T47D (cell line): Measurements from ENCODE around the gene CAVIN2.

ENCODE experiments used
- DNase-seq, 2 experiments: peaks; one replicate each; pipeline versions ENCODE4 v3.0.0 to v3.0.0-alpha.2; 2011 to 2012; ENCODE audit warnings: low read depth in 1 of 2, low spot score in 1 of 2
- JUND ChIP-seq: IDR thresholded peaks from 2 replicates; pipeline ENCODE4 v1.6.1; 2012; ENCODE audit warnings: low read depth
- in situ Hi-C: cut with HindIII; loops from 2 replicates; pipeline ENCODE4 v1.10.0; 2016; ENCODE audit warnings: low sequenced_read_pairs, low pct_unique_long_range_greater_than_20kb

Gene CAVIN2

DNA sequence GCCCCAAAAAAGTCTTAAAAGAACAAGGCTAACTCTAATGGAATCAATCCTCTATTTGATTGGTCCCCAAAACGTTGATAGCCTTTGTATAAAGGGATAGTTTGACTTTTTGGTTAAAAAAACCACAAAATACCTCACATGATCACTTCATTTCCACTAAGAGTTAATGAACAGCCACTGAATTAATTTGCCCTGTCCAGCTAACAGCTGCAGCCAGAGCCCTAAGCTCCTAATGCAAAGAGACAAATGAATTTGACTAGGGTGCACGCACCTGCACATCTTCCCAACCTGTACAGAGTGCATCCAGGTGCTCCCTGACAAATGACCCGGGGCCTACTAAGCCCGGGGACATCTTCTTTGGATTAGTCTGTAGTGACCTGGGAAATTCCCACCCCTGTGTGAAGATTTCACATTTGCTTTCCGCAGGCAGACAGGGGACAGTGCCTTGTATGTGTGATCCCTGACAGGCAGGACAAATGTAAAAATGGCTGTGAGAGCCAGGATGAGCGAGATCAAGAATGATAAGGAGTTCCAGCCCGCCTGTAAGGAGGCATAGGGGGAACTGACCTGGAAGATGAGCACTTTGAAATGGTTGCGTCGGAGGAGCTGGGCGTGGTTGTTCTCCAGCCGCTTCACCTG, 893 bp downstream of the CAVIN2 start:
- in situ Hi-C loops = no loop called here
- DNase-seq = no peak
- no peak for TF ChIP-seq JUND

DNA sequence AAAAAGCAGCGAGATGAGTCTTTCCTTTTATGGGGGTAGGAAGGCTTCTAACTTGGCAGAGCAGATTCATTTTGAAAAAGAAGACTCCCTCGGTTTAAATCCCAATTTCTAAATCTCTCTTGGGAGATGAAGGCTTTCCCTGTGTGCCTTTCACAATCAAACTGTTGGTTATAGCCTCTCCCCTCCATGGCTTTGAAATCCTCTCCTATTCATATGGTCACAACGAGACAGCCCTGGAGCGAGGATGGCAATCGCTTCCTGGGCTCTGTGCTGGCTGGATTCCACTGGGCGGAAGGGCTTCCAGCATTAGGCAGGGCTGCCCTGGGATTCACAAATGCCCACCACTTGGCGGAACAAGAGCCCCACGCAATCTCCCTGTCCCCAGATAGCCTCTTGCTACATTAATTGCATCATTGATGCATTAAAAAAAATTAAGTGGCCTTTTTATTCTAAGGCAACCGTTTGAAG, 1.6 kb downstream of the CAVIN2 start:
- no peak for DNase-seq
- TF ChIP-seq JUND = no peak
- in situ Hi-C loops = no loop called here

DNA sequence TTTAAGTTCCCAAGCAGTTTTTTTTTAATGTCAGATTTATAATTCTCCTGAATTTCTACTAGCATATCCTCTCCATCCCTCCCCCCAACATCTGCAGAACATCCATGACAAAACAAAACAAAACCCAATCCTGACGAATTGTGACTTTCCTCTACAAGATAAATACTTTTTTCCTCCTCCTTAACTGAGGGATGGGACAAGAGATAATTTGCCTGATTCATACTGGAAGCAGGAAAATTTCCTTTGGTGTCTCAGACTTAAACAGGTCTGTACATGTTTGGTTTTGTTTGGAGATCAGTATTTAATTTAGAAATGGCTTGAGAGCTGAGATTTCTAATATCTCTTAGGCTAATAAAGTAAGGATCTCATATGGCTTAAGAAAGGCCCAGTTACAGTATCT, 2.2 kb downstream of the CAVIN2 start:
- in situ Hi-C loops = no loop called here
- TF ChIP-seq JUND = no peak

DNA sequence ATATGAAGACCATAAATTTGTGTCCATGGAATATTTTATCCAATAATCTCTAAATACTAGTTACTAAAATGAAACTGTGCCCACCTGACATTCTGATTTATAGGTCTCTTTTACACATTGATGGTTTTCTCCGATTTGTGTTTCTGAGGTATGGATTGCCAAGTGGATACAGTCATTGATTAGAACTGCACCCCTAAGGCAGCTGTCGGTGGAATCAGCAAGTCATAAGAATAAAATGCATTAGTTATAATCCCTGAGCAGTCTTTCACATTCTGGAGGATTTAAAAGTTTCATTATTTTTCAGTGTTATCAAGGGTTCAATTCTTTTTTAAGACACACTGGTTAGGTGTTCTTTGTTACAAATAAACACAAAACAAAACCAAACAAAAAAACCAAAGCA, 6.0 kb downstream of the CAVIN2 start:
- in situ Hi-C loops = no loop called here
- DNase-seq = no peak
- no peak for TF ChIP-seq JUND

More for the DNA sequence above, 2.2 kb downstream of the CAVIN2 start:
- no peak for DNase-seq

DNA sequence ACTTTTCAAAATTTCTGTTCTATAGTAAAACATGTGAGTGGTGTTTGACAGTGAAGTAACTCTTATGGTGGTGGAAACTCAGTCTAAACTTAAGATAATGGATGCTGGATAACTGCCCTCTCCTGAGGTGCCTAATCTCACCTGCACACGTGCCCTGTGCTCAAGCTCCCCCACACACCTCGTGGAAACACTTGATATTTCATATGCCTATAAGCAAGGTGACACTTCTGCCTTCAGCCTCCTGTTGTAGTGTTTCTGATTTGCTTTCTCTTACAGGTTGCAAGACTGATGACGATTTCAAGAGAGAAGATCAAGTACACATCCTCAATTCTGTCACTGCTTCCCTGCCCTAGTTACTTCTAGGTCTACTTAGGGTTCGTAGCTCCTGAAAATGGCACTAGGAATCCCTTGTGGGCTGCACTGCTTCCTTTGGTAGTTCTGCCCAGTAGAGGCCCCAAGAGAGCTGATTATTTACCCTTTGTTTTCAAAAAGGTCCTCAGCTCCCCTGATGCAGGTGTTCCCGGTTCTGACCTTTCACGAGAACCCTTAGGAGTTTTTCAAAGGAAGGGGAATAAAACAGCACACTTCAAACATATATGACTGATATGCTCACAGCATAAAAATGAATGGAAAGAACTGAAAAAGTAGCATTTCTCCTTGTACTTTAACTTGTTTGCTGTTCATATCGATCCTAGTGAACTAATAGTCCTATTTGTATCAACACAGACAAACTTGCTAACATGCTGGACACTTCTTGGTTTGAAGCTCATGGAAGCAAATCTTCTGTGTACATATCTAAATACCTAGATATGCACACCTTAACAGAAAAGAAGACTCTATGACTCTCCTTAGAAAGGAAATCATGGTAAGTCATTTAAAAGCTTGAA, 6.7 kb downstream of the CAVIN2 start:
- TF ChIP-seq JUND = no peak
- in situ Hi-C loops = no loop called here
- peak in 1 of 2 experiments; percentile 13 for DNase-seq

DNA sequence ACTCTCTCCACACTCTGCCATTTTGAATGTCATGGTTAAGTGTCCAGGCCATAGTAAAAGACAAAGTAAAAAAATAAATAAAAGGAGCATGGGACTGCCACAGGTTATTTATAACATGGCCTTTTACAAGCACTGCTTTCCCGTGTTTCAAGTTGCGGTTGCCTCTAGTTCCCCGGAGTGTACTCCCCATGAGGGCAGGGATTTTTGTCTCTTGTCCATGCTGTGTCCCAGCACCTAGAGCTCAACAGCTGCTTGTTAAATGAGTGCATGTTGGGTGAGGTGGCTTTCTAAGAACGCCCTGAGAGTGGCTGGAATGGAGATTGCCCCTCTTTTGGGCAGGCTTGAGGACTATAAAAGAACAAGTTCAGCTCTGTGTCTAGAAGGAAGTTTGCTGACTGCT, 8.4 kb downstream of the CAVIN2 start:
- in situ Hi-C loops = no loop called here
- DNase-seq = no peak
- no peak for TF ChIP-seq JUND

DNA sequence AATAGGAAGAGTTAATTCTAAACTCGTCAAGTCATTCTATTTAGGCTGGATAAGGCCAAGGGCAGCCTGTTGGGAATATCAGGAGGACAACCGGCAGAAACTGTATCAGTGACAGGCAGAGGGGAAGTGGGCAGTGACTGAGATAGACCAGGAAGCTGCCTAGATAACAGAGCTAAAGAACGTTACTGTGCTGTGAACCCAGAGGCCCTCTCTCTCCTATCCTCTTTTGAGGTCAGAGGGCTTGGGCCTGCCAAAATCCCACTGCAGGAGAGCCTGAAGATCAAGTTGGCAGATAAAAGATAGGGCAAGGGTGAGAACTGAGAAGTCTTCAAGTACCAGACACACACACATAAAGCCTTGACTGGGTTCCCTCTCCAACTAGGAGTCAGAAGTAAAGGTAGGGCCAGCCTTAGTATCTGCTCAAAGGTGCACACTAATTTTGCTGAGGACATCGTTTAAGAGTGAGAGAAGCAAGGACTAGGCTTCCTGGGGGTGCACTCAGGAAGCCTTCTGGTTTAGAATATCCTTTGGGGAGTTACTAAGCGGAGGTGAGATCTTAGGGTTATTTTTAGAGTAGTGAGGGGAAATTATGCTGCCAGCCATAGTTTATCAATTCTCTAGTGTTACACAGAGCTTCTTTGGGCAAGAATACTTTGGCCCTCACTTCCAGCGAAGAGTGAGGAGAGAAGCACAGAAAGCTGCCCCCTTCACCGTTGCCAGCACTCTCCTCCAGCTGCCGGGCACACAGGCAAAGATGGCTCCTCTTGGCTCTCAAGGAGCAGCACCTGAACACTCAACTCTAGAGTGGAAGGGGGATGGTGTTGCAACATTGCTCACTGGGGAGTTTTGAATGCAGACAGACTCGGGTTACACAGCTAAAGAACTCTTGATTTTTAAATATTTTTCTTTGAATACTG, 9.8 kb downstream of the CAVIN2 start:
- in situ Hi-C loops = no loop called here
- no peak for DNase-seq
- no peak for TF ChIP-seq JUND

DNA sequence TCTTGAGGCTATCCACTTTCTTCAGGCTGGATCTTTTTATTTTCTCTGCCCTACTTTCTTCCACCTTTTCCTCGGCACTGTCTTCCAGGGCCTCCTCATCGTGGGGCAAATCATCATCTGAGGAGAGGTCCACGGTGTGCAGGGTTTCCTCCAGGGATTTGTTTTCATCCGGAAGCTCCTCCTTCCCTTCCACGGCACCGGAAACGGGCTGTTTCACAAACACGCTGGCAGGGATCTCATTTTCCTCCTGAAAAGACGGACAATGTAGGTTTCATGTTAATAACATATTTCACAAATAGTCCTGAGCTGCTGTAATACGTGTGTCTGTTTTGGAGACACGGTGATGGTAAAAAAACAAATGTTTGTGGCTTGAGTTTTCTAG, 10.4 kb downstream of the CAVIN2 start:
- no peak for TF ChIP-seq JUND
- in situ Hi-C loops = no loop called here
- DNase-seq = no peak

DNA sequence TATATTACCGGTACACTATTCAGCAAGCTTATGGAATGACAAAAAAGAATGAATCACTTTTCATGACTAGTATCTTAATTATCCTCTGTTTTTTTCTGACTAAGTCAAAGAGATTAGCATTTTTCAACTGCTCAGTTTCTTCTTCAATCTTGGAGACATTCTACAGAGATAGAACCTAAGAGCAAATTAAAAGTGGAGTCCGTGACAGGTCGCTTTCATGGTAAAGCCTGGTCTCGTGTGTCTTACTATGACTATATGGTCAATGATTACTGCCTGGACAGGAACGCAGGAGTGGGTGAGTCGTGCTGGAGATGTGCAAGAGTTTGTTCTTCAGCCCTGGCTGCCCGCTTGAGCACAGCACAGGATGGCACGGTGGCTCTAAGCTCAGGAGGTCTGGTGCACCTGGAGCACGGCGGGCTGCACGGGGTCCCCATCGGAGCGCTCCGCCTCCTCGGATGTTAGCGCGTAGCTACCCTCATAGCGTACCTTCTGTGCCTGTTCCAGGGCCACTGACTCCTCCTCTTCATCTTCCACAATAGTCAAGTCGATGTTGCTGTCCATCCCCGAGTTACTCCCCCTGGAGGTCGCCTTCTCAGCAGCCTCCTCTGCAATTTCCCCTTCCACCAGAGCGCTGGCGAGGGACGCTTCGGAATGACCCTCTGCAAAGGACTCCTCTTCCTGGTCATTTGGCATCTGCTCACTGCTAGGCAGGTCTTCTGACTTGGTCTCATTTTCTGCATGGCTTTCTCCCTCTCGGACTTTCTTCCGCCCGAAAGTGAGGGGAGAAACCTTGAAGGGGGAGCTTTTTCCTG, 11.1 kb downstream of the CAVIN2 start:
- no peak for DNase-seq
- in situ Hi-C loops = no loop called here
- TF ChIP-seq JUND = no peak

DNA sequence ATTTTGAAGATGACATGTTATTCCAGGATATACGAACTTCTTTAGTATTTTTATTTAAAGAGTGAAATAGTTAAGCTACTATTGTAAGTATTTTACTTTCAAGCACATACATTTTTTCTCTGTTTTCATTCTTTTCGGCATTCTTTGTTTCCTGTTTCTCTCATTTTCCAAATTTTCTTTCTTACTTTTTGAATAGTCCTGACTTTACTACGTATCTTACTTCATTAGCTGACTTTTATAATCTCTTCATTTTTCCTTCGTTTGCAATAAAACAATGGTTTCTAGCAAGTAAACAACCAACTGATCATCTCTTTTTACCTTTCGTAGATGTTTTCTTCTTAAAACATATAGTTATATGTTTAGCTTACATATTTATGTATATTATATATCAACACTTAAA, 11.8 kb downstream of the CAVIN2 start:
- in situ Hi-C loops = no loop called here
- DNase-seq = no peak
- TF ChIP-seq JUND = no peak

DNA sequence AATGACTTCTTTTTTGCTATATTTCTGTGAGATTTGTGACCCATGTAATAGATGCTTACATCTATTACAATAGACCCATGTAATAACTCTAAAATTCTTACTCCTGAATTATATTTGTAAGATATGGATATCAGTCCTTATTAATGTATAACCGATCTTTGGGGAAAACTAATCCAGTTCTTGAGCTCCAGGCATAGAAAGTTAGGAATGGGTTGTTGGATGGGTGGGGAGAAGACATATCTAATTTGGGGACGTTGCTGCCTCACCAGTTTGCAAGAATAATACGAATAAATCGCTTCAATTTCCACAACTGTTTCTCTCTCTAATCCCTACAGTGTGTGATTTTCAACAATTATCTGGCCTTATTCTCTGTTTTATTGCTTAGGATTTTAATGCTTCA, 13.5 kb downstream of the CAVIN2 start:
- in situ Hi-C loops = no loop called here
- DNase-seq = no peak
- TF ChIP-seq JUND = no peak

DNA sequence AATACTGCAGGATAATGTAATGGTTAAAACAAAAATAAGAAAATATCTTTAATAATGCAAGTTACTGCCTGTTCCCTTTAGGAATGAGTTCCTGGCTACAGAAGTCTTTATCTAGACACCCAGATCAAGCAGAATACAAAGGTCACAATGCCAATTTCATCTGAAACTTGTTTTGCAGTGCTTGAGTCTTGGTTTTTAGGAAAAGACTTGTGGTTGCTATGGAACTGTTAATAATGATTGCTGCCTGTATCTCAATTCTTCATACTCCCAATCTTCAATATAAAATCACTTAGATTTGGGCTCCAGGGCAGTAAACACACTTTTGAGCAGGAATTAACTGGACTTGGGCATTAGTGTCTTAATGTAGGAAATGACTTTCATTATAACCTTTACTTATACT, 14.2 kb downstream of the CAVIN2 start:
- DNase-seq = no peak
- in situ Hi-C loops = no loop called here
- TF ChIP-seq JUND = no peak
